DOHH2 (cell line): ENCODE data around the gene PHLPP1.

Source experiments
- EZH2phosphoT487 ChIP-seq: fragments of 200-600 bp; sonication (generic); IDR thresholded peaks from 2 replicates; pipeline ENCODE4 v1.6.1; 2017; ENCODE audit warnings: borderline replicate concordance, mild to moderate bottlenecking, antibody characterized with exemption, low read length, moderate library complexity, mixed read lengths
- TF ChIP-seq, protein P1 (sequence below): fragments of 200-600 bp; sonication (generic); IDR thresholded peaks from one replicate; pipeline ENCODE4 v1.5.1; 2014; ENCODE audit warnings: antibody characterized with exemption, mild to moderate bottlenecking, low read depth, low read length; ENCODE audit not compliant: poor library complexity, severe bottlenecking

DNA sequence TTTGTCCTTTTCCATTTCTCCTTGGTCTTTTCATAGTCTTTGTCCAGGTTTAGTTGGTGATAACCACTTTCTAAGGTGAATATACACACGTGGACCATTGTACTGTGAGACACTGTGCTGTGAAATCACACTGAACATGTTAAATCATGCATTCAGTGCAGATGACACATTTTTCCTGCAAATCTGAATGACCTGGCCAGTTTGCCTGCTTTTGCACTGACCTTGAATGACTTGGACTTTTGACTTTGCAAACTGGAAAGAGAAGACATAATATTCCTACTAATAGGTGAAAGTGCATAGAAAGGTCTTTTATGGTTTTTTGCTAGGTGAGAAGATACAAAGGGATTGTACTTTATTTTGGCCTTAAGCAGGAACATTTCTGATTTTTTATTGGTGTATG is 21.7 kb upstream of the PHLPP1 start:
- TF ChIP-seq EZH2phosphoT487, result no peak
- TF ChIP-seq, protein P1, sequence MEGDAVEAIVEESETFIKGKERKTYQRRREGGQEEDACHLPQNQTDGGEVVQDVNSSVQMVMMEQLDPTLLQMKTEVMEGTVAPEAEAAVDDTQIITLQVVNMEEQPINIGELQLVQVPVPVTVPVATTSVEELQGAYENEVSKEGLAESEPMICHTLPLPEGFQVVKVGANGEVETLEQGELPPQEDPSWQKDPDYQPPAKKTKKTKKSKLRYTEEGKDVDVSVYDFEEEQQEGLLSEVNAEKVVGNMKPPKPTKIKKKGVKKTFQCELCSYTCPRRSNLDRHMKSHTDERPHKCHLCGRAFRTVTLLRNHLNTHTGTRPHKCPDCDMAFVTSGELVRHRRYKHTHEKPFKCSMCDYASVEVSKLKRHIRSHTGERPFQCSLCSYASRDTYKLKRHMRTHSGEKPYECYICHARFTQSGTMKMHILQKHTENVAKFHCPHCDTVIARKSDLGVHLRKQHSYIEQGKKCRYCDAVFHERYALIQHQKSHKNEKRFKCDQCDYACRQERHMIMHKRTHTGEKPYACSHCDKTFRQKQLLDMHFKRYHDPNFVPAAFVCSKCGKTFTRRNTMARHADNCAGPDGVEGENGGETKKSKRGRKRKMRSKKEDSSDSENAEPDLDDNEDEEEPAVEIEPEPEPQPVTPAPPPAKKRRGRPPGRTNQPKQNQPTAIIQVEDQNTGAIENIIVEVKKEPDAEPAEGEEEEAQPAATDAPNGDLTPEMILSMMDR, result no peak
